ENCODE measurements around the gene C6orf120.
A peak's percentile ranks its signal among the peaks of the same experiment; 100 is the strongest.

C6orf120 gene

DNA sequence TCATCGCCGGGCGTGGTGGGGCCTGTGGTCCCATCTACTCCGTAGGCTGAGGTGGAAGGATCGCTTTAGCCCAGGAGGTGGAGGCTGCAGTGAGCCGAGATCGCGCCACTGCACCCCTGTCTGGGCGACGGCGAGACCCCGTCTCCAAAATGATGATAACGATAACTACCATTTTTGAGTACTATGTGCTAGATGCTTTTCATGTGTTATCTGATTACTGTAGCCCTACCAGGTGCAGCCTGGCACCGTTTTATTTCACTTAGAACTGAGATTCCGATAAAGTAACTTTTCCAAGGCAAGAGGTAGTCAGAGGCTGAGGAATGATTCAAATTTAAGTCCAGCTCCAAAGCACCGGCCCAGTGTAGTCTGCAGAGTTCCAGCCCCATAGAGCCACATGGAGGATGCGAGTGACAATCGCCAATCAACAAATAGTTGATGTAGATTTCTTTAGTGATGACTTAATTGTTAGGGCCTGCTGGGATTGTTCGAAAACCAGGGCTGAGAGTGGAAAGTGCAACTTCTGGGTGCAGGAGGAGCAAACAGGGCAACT is 50.2 kb downstream of the C6orf120 start:
- no peak for DNase-seq (ENCODE audit: low read depth)
- TF ChIP-seq, protein P1, sequence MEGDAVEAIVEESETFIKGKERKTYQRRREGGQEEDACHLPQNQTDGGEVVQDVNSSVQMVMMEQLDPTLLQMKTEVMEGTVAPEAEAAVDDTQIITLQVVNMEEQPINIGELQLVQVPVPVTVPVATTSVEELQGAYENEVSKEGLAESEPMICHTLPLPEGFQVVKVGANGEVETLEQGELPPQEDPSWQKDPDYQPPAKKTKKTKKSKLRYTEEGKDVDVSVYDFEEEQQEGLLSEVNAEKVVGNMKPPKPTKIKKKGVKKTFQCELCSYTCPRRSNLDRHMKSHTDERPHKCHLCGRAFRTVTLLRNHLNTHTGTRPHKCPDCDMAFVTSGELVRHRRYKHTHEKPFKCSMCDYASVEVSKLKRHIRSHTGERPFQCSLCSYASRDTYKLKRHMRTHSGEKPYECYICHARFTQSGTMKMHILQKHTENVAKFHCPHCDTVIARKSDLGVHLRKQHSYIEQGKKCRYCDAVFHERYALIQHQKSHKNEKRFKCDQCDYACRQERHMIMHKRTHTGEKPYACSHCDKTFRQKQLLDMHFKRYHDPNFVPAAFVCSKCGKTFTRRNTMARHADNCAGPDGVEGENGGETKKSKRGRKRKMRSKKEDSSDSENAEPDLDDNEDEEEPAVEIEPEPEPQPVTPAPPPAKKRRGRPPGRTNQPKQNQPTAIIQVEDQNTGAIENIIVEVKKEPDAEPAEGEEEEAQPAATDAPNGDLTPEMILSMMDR (conservative IDR thresholded peaks at IDR 0.05; ENCODE audit: low read depth, low read length) = peak; percentile 27
- peak overlapping the region; percentile 82 for H3K4me3 ChIP-seq (ENCODE audit: low read depth, low read length)

Data from choroid plexus epithelial cell (primary cell).